Suprapubic skin (tissue), 4 donors: ENCODE measurements around the gene ACOX3. TPM values are rescaled to one million over a fixed set of nuclear protein-coding genes. Genes with fewer than 3 reads are reported as not detected.

Source experiments
- DNase-seq, 2 donors: peaks; one replicate each; pipeline ENCODE4 v3.0.0-alpha.2; 2019; ENCODE audit warnings: low spot score in 2 of 2
- H3K27ac ChIP-seq: fragments of 200-600 bp; sonication (generic); one replicate; pipeline ENCODE4 v1.5.1; 2019
- H3K27me3 ChIP-seq: fragments of 200-600 bp; sonication (generic); one replicate; pipeline ENCODE4 v1.5.1; 2019
- H3K36me3 ChIP-seq: fragments of 200-600 bp; sonication (generic); one replicate; pipeline ENCODE4 v1.5.1; 2019
- H3K4me1 ChIP-seq: fragments of 200-600 bp; sonication (generic); one replicate; pipeline ENCODE4 v1.5.1; 2019
- H3K4me3 ChIP-seq: fragments of 200-600 bp; sonication (generic); one replicate; pipeline ENCODE4 v1.5.1; 2019; ENCODE audit warnings: mild to moderate bottlenecking
- H3K9me3 ChIP-seq: fragments of 200-600 bp; sonication (generic); one replicate; pipeline ENCODE4 v1.5.1; 2019
- EP300 ChIP-seq: sonication (generic); formaldehyde crosslinking; IDR thresholded peaks from one replicate; pipeline ENCODE4 v1.6.1; 2017; ENCODE audit warnings: antibody characterized with exemption
- POLR2A ChIP-seq, 2 donors: fragments of 450-650 bp; IDR thresholded peaks; one replicate each; pipeline ENCODE4 v1.6.1; 2017; ENCODE audit warnings: antibody characterized with exemption in 2 of 2, mild to moderate bottlenecking in 2 of 2, moderate library complexity in 2 of 2
- POLR2AphosphoS5 ChIP-seq, 3 donors: sonication (generic); formaldehyde crosslinking; IDR thresholded peaks; one replicate each; pipeline ENCODE4 v1.6.1; 2017; ENCODE audit warnings: antibody characterized with exemption in 3 of 3
- WGBS: methylation state at CpG from one replicate; pipeline ENCODE4 v1.1.5; 2018; 5-methylcytosine and 5-hydroxymethylcytosine counted together
- total RNA-seq, 4 donors: library from RNA; depleted of rRNA; stranded (reverse); fragments of >200 nt; gene quantifications; one replicate each; pipeline ENCODE4 v1.1.0, GENCODE V29; 2016
- TF ChIP-seq, protein P1 (sequence below), 2 donors: fragments of 200-600 bp in 1 of 2; fragments of 450-650 bp in 1 of 2; sonication (generic) in 1 of 2; IDR thresholded peaks; one replicate each; pipeline ENCODE4 v1.5.1; 2016 to 2019; ENCODE audit warnings: antibody characterized with exemption in 2 of 2, mild to moderate bottlenecking in 1 of 2, moderate library complexity in 1 of 2

Gene ACOX3
- total RNA-seq, 4 donors from 2014 or later, result 33.9 to 73.5 (median 54.3) TPM

DNA sequence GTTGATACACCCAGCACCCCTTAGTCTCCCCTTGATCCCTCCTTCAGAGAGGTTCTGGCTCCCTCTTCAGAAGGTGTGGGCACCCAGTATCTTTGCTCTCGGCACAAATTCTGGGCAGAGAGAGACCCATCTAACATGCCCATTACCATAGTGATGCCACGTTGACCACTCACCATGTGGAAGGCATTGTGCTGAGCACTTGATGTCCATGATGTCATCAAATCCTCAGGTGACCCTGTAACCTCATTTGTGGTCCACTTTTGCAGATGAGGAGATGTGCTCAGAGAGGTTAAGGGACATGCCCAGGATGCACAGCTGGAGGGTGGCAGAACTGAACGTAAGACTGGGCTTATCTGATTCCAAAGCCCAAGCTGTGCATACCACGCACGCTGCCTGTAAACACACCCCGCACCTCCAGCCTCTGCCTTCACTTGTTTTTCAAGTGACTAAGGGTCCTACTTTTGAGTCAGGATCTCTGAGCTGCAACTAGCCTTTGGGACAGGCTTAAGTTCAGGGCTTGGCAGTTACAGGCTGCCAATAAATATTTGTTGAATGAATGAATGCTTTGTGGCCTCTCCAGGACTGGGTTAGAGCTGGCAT, 115.8 kb downstream of the ACOX3 start:
- 81% methylated on average over 6 of the region's 6 CpGs for WGBS
- H3K36me3 ChIP-seq, result no peaks in the 10 kb centered on the region

DNA sequence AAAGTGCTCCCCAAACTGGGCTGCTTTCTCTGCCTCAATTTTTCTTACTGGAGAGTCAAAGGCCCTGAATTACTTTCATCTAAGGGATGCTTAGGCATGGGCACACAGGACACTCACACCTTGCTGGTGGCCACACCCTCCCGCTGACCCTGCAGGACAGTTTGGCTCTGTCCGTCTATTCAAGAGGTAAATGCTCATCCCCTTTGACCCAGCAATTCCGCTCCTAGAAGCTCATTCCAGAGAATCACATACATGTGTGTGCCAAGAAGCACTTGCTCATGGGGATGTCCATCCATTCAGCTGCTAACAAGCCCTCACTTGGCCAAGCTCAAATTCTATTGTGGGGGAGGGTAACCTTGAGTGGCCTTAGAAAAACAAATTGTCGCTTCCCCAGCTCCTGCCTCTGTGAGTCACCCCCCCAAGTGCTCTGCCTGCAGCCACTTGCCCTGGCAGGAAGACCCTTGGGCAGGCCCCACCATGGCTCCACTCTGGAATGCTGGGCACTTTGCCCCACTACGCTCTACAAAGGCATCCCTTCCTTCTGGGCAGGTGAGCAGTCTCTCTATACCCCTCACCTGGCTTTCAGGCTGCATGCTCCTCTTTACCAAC, 116.5 kb downstream of the ACOX3 start:
- TF ChIP-seq POLR2A (IDR thresholded peaks at IDR 0.05), result no peak
- TF ChIP-seq, protein P1, sequence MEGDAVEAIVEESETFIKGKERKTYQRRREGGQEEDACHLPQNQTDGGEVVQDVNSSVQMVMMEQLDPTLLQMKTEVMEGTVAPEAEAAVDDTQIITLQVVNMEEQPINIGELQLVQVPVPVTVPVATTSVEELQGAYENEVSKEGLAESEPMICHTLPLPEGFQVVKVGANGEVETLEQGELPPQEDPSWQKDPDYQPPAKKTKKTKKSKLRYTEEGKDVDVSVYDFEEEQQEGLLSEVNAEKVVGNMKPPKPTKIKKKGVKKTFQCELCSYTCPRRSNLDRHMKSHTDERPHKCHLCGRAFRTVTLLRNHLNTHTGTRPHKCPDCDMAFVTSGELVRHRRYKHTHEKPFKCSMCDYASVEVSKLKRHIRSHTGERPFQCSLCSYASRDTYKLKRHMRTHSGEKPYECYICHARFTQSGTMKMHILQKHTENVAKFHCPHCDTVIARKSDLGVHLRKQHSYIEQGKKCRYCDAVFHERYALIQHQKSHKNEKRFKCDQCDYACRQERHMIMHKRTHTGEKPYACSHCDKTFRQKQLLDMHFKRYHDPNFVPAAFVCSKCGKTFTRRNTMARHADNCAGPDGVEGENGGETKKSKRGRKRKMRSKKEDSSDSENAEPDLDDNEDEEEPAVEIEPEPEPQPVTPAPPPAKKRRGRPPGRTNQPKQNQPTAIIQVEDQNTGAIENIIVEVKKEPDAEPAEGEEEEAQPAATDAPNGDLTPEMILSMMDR (IDR thresholded peaks at IDR 0.05), result no peak
- no peak for TF ChIP-seq POLR2AphosphoS5 (IDR thresholded peaks at IDR 0.05)
- no peak for TF ChIP-seq EP300
- no peak overlapping the region for H3K4me3 ChIP-seq
- no peaks in the 10 kb centered on the region for H3K36me3 ChIP-seq
- H3K27me3 ChIP-seq, result no peaks in the 10 kb centered on the region
- H3K9me3 ChIP-seq, result no peaks in the 10 kb centered on the region
- WGBS, result 87% methylated on average over 5 of the region's 5 CpGs
- H3K4me1 ChIP-seq, result peaks cover 12% of the 10 kb centered on the region
- no peak for DNase-seq
- H3K27ac ChIP-seq, result no peak overlapping the region

More for the DNA sequence above, 115.8 kb downstream of the ACOX3 start:
- peak in 1 of 2 donors; percentile 69 for DNase-seq
- no peaks in the 10 kb centered on the region for H3K27me3 ChIP-seq
- no peaks in the 10 kb centered on the region for H3K9me3 ChIP-seq
- no peak for TF ChIP-seq EP300
- TF ChIP-seq, protein P1 (IDR thresholded peaks at IDR 0.05), result no peak
- no peak for TF ChIP-seq POLR2A (IDR thresholded peaks at IDR 0.05)
- no peak for TF ChIP-seq POLR2AphosphoS5 (IDR thresholded peaks at IDR 0.05)
- H3K27ac ChIP-seq, result no peak overlapping the region
- H3K4me1 ChIP-seq, result peaks cover 7% of the 10 kb centered on the region
- no peak overlapping the region for H3K4me3 ChIP-seq

DNA sequence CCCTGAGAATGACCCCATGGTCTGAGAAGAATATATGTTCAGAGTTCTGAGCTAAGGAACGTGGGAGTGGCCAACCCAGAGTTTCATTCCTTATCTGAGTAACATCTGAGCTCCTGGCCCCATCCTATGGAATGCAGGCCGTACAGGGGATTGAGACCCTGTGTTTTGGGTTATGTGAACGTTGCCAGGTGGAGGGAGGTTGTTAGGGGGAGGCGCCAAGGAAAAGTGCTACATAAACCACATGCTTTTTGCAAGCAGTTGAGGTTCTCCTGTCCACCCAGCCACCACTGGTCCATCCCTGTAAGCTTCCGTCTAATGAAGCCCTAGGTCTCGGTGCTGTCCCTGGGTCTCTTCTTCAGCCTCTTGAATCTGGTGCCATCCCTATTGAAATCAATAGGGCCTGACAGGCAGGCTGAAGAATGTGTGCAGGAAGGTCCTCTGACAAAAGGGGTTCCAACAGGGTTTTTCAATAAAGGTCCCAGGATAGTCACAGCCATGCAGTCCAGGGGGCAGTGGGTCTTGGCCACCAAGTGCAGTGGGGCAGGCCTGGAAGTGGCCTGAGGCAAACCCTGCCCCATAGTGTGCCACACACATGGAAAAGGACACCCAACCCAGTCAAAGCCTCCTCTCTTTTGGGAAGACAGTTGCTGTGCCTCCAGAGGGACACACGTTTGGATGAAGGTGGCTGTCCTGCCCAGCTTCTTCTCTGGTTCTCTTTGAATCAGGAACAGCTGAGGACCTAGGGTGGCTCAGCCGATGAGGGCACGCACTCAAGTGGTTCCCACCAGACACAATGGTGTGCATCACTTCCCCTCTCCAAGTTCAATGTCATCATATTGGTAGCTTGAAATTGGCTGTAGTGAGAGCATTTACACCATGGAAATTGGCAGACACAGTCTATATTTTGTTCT, 117.5 kb downstream of the ACOX3 start:
- no peak overlapping the region for H3K27ac ChIP-seq
- peak in 1 of 2 donors; percentile 41 for DNase-seq
- 86% methylated on average over 9 of the region's 9 CpGs for WGBS
- H3K27me3 ChIP-seq, result no peaks in the 10 kb centered on the region
- peaks cover 12% of the 10 kb centered on the region for H3K4me1 ChIP-seq
- TF ChIP-seq, protein P1 (IDR thresholded peaks at IDR 0.05), result no peak
- TF ChIP-seq EP300 (no peak), POLR2AphosphoS5 (IDR thresholded peaks at IDR 0.05) (no peak), POLR2A (IDR thresholded peaks at IDR 0.05) (no peak)
- H3K9me3 ChIP-seq, result no peaks in the 10 kb centered on the region
- H3K36me3 ChIP-seq, result no peaks in the 10 kb centered on the region
- no peak overlapping the region for H3K4me3 ChIP-seq

DNA sequence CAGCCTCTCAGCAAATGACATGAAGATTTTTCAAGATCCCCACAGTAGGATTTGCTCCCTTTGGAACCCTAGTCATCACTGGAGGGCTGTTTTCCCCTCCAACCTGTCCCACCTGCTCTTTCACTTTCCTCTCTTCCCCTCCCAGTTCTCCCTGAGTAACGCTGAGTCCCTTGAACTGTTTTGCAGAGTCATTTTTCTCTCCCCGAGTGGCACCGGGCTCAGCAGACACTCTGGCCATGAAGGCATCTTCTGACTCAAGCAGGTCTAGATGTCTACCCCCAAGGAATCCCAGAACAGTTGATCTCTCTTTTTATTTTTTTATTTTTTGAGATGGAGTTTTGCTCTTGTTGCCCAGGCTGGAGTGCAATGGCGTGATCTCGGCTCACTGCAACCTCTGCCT, 118.8 kb downstream of the ACOX3 start:
- no peaks in the 10 kb centered on the region for H3K36me3 ChIP-seq
- no peak for TF ChIP-seq POLR2A (IDR thresholded peaks at IDR 0.05)
- TF ChIP-seq, protein P1 (IDR thresholded peaks at IDR 0.05), result no peak
- TF ChIP-seq EP300, result no peak
- TF ChIP-seq POLR2AphosphoS5 (IDR thresholded peaks at IDR 0.05), result no peak
- WGBS, result 89% methylated on average over 5 of the region's 5 CpGs
- H3K4me3 ChIP-seq, result no peak overlapping the region
- H3K27ac ChIP-seq, result no peak overlapping the region
- H3K27me3 ChIP-seq, result no peaks in the 10 kb centered on the region
- H3K9me3 ChIP-seq, result no peaks in the 10 kb centered on the region
- no peak for DNase-seq
- H3K4me1 ChIP-seq, result peaks cover 12% of the 10 kb centered on the region

DNA sequence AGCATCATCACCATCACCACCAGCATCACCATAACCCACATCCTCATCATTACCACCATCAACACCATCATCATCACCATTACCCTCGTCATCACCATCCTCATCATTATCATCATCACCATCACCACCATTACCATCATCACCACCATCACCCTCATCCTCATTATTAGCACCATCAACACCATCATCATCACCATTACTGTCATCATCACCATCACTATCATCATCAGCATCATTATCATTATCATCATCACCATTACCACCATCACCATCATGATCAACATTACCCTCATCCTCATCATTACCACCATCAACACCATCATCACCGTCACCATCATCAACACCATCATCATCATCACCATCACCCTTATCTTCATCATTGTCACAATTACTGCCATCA, 119.3 kb downstream of the ACOX3 start:
- WGBS, result 95% methylated on average over 2 of the region's 2 CpGs
- H3K27ac ChIP-seq, result no peak overlapping the region

More for the DNA sequence above, 119.3 kb downstream of the ACOX3 start:
- no peaks in the 10 kb centered on the region for H3K36me3 ChIP-seq
- no peak for DNase-seq
- H3K9me3 ChIP-seq, result no peaks in the 10 kb centered on the region
- no peak for TF ChIP-seq EP300
- no peak for TF ChIP-seq POLR2A (IDR thresholded peaks at IDR 0.05)
- TF ChIP-seq, protein P1 (IDR thresholded peaks at IDR 0.05), result no peak
- no peak for TF ChIP-seq POLR2AphosphoS5 (IDR thresholded peaks at IDR 0.05)
- H3K4me3 ChIP-seq, result no peak overlapping the region
- H3K4me1 ChIP-seq, result peaks cover 13% of the 10 kb centered on the region
- H3K27me3 ChIP-seq, result no peaks in the 10 kb centered on the region
